Stimulated activated CD8-positive, alpha-beta memory T cell treated with anti-CD3 and anti-CD28 coated beads, Interleukin-7, amount 100 ng/mL, for 1 hour (primary cell): ENCODE data around the gene SUN5.

Experiments
- DNase-seq, 2 donors: peaks; one replicate each; pipeline ENCODE4 v3.0.0-alpha.2; 2020; ENCODE audit warnings: low read depth in 2 of 2

Gene SUN5

DNA sequence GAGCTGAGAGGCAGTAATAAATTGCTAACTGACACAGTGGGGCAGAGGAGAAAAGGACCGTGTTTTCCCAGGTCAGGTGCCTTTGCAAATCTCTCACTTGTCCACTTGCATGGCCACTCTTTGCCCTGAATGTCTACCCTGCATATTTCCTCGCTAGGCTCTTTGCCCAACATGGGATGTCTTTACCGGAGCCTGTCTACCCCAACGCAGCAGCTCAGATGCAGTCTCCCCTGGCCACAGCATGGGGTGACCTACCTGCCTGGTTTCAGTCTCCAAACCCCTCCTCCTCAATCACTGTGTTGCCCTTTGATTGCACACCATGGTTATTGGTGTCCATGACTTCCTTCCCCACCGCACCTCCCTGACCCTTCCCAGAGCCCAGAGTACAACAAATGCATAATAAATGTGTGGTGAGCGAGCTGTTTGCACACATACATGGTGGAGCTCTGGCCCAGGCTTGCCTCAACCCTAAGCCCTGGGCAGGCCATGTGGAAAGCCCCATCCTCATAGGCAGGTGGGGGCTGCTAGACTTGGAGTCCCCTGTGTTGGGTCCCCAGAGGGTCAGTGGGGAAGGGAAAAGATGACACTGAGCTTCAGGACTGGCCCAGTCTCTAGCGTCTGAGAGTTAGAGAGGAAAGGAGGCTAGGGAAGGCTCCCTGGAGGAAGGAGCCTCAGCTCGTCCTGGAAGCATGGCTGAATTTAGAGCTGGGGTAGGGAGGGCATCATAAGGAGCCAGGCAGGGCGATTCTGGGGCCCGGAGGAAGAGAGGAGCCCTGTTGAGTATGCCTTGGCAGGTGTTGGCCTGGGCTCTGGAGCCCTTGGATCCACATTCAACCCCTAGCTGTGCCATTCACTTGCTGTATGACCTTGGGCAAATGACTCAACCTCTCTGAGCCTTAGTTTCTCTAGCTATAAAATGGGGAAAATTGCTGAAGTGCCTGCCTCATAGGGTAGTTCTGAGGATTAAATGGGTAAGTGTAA is 22.8 kb upstream of the SUN5 start:
- DNase-seq: no peak

DNA sequence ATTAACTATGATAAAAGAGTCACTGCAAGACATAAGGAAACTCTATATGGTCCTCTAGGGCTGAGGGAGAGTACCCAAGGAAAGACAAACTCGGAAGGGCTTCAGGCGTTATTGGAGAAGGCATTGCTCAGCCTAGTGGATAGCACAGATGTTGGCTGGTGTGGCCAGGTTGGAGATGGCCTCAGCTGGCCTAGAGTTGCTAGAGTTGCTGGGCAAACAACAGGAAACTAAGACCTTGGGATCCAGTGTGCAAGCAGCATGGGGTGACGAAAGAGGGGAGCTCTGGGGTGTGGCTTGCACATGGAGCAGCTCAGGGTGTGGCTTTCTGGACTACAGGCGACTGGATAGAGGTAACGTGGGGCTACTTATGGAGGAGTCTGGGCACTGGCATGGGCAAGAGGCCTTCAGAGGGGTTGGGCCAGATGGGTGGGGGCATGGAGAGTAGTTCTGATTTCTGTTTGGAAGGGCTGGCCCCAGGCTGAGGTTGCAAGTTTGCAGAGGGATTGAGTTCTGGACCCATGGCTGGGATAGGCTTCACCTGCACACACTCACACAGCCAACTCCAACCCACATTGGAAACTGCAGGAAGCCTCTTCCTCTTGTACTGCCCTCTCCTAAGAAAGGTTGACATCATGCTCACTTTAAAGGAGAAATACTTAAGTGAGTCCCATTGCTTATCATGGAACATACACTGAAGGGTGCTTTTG is 22.0 kb upstream of the SUN5 start:
- no peak for DNase-seq

GRCh38 chr20:33025318-33025876 is 21.2 kb upstream of the SUN5 start:
- no peak for DNase-seq

- DNase-seq: no peak
Measured at GRCh38 chr20:33024609-33025317, 20.5 kb upstream of the SUN5 start.

DNA sequence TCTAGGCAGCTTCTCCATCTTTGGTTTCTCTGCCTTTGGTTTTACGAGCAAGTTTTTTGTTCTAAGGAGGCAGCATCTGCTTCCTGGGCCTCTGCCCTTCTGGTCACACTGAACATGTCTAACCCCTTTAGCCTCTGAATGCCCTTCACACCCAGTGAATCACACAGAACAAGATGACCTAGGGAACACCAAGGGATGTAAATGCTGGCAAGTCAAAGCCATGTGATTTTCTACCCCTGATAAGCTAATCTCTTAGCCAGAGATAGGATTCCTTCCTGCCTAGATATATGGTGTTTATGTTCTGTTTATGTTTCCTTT is 20.0 kb upstream of the SUN5 start:
- DNase-seq: no peak

GRCh38 chr20:33023439-33024242 is 19.4 kb upstream of the SUN5 start:
- DNase-seq: no peak

DNA sequence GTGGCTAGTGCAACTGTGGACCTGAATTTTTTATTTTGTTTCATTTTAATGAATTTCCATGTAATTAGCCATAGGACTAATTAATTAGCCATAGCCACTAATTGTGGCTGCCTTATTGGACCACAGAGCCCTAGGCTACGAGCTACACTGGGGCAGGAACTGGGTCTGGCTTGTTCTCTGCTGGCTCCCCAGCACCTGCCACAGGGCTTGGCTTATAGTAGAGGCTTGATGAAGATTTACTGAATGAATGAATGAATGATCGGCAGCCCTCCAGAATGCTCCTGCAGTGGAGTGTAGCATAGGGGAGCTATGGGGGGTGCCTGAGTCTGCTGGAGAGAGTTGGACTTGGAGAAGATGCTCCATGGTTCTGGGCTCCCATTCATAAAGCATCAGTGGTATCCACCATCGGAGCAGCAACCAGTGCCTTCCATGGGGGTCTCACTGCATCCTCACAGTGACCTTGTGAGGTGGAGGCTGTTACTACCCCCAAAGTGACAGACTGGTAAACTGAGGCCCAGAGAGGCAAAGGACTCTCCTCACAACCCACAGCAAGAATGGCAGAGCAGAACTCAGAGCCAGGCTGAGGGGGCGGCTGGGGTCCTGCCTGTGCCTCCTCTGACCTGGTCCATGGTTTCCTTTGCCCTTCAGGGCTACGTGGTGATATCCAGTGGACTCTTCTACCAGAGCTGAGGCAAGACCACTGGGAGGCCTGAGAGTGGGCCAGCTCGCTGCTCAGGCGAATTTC is 18.6 kb upstream of the SUN5 start:
- no peak for DNase-seq

DNA sequence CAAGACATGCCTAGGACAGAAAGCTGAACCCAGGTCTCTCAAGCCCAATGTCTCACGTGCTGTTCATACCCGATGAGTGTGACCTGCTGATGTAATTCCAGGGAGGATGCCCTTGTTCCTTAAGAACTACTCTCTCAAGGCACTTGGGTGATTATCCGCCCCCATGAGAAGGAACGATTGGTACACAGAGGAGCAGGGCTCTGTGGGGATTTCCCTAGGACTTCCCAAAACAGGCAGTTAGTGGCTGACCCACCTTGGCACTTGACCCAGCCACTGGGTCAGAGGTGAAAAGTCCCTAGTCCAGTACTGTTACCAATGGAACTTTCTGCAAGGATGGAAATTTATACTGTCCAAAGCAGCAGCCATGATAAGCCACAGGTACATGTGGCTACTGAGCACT is 18.1 kb upstream of the SUN5 start:
- no peak for DNase-seq

DNA sequence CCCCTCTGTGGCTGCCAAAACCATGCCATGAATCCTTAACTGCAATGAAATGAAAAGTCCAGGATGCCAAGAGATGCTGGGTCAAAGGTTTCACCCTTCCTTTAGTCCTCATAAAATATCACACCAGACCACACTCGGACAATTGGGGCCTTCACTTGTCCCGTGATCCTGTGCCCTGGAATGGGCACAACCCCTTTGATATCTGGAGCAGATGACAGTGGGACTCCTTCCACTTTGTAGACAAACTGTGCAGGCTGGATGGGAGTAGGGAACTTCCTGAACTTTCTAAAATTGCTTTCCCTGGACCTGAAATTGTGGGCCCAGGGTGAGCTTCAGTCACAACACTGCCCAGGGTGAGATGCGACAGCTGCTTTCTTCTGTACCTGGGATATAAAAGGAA is 17.6 kb upstream of the SUN5 start:
- DNase-seq: no peak

DNA sequence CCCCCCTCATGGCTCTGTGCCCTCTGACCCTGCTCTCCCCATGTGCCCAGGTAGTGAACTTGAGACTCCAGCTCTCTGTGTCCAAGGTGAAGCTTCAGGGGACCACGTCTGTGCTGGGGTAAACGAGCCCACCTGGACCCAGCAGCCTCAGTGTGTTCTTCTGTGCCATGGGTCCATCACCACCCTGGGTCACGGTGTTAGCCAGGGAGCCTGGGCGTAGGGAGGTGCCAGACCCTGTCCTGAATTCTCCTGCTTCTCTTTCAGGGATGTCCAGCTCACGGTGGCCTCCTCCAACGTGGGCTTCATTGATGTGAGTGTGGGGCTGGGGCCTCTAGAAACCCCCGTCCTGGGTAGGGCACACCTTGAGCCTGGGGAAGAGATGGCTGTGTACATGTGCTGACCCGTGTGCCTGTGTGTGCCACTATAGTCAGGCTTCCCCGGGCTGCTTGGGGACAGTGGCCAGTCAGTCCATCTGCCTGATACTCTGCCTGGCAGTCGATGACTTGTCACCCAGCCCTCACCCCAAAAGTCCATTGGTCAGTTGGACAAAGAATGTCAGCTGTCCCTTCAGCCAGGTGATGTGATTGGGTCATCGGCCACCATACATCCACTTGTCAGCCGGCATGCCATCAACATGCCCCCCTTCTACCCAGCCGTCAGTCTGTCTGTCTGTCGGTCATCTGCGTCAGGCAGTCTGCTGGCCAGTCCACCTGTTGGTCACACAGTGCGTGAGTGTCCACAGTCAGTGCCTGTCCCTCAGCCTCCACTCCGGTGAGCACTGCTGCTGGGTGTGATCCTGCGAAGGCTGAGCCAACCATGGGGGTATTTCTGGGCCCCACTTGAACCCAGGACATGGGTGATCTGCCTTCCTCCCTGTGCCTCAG is 16.3 kb upstream of the SUN5 start:
- DNase-seq: no peak

GRCh38 chr20:33019465-33020277 is 15.4 kb upstream of the SUN5 start:
- DNase-seq: no peak

- DNase-seq: no peak
Measured at GRCh38 chr20:33018169-33018931, 14.1 kb upstream of the SUN5 start.

DNA sequence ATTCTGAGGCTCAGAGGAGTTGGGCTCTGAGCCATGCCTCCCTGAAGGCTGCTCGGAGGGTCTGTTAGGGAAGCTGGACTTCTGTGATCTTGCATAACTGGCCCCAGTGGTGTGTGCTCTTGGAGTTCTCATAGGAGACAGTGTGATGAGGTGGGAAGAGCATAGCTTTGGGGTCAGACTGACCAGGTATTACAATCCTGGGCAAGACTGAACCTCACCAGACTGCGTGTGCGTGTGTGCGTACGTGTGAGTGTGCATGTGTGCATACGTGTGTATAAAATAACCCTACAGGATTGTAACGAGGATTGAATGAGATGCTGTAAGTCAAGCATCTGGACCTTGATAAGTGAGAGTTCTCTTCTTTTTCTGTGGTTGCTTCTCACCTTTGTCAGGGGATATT is 13.3 kb upstream of the SUN5 start:
- DNase-seq: no peak

DNA sequence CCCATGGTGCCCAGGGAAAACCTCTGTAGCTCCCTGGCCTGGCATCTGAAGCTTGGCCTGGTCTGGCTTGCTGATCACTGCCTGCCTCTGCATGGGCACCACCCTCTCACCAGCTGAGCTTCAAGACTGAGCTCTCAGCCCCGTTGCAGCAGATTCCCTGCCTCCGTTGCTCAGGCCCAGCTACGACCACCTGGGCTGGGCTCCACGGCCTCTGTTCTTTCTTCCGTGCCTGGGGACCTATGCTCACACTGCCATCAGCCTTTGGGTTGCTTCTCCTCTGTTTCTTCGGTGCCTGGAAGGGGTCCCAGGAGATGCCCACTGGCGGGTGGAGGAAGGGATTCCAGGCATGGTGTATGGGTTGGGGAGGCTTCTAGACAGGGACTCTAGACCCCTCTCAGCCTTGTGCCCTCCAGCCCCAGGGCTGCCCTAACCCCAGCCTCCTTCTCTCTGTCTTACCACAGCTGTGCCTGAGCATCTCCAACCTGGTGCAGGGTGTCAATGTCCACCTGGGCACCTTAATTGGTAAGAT is 12.4 kb upstream of the SUN5 start:
- no peak for DNase-seq

GRCh38 chr20:33015700-33016580 is 11.7 kb upstream of the SUN5 start:
- no peak for DNase-seq

DNA sequence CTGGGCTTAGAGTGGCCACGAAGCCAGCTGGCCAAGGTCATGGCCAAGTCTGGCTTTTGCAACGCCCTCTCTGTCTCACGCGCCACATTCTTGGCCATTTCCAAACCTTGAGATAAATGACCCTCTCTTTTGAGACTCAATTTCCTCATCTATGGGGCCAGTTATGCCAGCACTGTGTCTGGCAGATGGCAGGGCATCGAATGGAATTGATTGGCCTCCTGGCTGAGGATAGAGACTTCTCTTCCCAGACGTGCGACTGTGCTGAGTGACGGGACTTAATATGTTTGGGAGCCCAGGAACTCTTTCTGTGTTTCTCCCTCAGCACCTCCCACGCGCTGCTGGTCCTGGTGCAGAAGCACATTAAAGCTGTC is 10.9 kb upstream of the SUN5 start:
- no peak for DNase-seq
